Midbrain (tissue), 1 donor: Measurements from ENCODE around the gene ABLIM2.

Experiments
- DNase-seq: peaks from one replicate; lab custom pipeline; 2025; lab: John Stamatoyannopoulos, UW

Gene ABLIM2

GRCh38 chr4:8174970-8175369, 16.4 kb upstream of the ABLIM2 start:
- DNase-seq, result no peak

GRCh38 chr4:8173492-8174242, 15.1 kb upstream of the ABLIM2 start:
- DNase-seq, result no peak

- no peak for DNase-seq
These were observed 13.6 kb upstream of the ABLIM2 start for GRCh38 chr4:8171984-8172924.

- no peak for DNase-seq
These were observed 12.7 kb upstream of the ABLIM2 start for GRCh38 chr4:8171266-8171665.

GRCh38 chr4:8170341-8170740, 11.7 kb upstream of the ABLIM2 start:
- no peak for DNase-seq

GRCh38 chr4:8169763-8170162, 11.2 kb upstream of the ABLIM2 start:
- no peak for DNase-seq

GRCh38 chr4:8168832-8169598, 10.4 kb upstream of the ABLIM2 start:
- DNase-seq, result no peak

GRCh38 chr4:8168232-8168631, 9.6 kb upstream of the ABLIM2 start:
- DNase-seq, result no peak

GRCh38 chr4:8167815-8168214, 9.2 kb upstream of the ABLIM2 start:
- DNase-seq, result peak; percentile 25

- DNase-seq, result no peak
These were observed 8.7 kb upstream of the ABLIM2 start for GRCh38 chr4:8167291-8167690.

- DNase-seq, result no peak
These were observed 6.8 kb upstream of the ABLIM2 start for GRCh38 chr4:8165374-8165896.

GRCh38 chr4:8164687-8165086, 6.1 kb upstream of the ABLIM2 start:
- DNase-seq, result no peak

- no peak for DNase-seq
These were observed 5.6 kb upstream of the ABLIM2 start for GRCh38 chr4:8164194-8164565.

- no peak for DNase-seq
These were observed 5.0 kb upstream of the ABLIM2 start for GRCh38 chr4:8163436-8164193.

- DNase-seq, result no peak
These were observed 4.4 kb upstream of the ABLIM2 start for GRCh38 chr4:8163026-8163425.

GRCh38 chr4:8162625-8163024, 4.0 kb upstream of the ABLIM2 start:
- DNase-seq, result no peak

- DNase-seq, result no peak
These were observed 2.0 kb upstream of the ABLIM2 start for GRCh38 chr4:8160572-8160971.

GRCh38 chr4:8160233-8160560, 1.6 kb upstream of the ABLIM2 start:
- DNase-seq, result no peak

- DNase-seq, result no peak
These were observed 1.1 kb upstream of the ABLIM2 start for GRCh38 chr4:8159537-8160232.

GRCh38 chr4:8157944-8158709, 486 bp downstream of the ABLIM2 start:
- DNase-seq, result no peak
